ENCODE measurements around the gene UGT1A4. TPM values are rescaled to one million over a fixed set of nuclear protein-coding genes. Genes with fewer than 3 reads are reported as not detected.

Gene UGT1A4
- total RNA-seq, 1 experiment from 2014 or later, result not detected

- BruUV-seq (replicated peaks), result no TSS peak
- DNase-seq (ENCODE audit: unreplicated experiment), result no peak
- intact Hi-C loops (cut with micrococcal nuclease), result no loop called here
- peaks cover 11% of the 10 kb centered on the region for H3K4me1 Mint-ChIP-seq (ENCODE audit: insufficient read depth, unreplicated experiment)
- peaks cover 10% of the 10 kb centered on the region for H3K27me3 Mint-ChIP-seq (ENCODE audit: insufficient read depth, unreplicated experiment)
- no peaks in the 10 kb centered on the region for H3K9me3 Mint-ChIP-seq (ENCODE audit: unreplicated experiment)
- no peak overlapping the region for H3K27ac Mint-ChIP-seq (ENCODE audit: low read depth, unreplicated experiment)
- no peaks in the 10 kb centered on the region for H3K36me3 Mint-ChIP-seq (ENCODE audit: insufficient read depth, unreplicated experiment)
- ChIA-PET CTCF (interaction anchor here (0.6 to 0.7 kb wide), 3 partner anchors 79 to 751 kb away, joined by 3 read pairs; no protein-coding TSS in a partner anchor), POLR2A (no interaction called here)
- TF ChIP-seq CTCF (IDR thresholded peaks at IDR 0.05; ENCODE audit: unreplicated experiment), result no peak
- H3K4me3 Mint-ChIP-seq (ENCODE audit: unreplicated experiment), result no peak overlapping the region
Observed at GRCh38 chr2:233796254-233796653, 77.7 kb downstream of the UGT1A4 start.

GRCh38 chr2:233798335-233799086 lies 80.0 kb downstream of the UGT1A4 start:
- no TSS peak for BruUV-seq (replicated peaks)
- CTCF ChIA-PET, result interaction anchor here (0.7 to 1.1 kb wide), 2 partner anchors 40 to 389 kb away, joined by 3 read pairs; no protein-coding TSS in a partner anchor

GRCh38 chr2:233799087-233799665 lies 80.6 kb downstream of the UGT1A4 start:
- no peaks in the 10 kb centered on the region for H3K36me3 Mint-ChIP-seq (ENCODE audit: insufficient read depth, unreplicated experiment)
- no peak for DNase-seq (ENCODE audit: unreplicated experiment)
- CTCF ChIA-PET, result interaction anchor here (1.1 kb wide), 1 partner anchor 41 kb away, joined by 3 read pairs; no protein-coding TSS in a partner anchor
- no TSS peak for BruUV-seq (replicated peaks)
- H3K4me1 Mint-ChIP-seq (ENCODE audit: insufficient read depth, unreplicated experiment), result peaks cover 13% of the 10 kb centered on the region
- H3K27ac Mint-ChIP-seq (ENCODE audit: low read depth, unreplicated experiment), result no peak overlapping the region
- POLR2A ChIA-PET, result no interaction called here
- no peak overlapping the region for H3K4me3 Mint-ChIP-seq (ENCODE audit: unreplicated experiment)
- H3K27me3 Mint-ChIP-seq (ENCODE audit: insufficient read depth, unreplicated experiment), result peaks cover 10% of the 10 kb centered on the region
- no peaks in the 10 kb centered on the region for H3K9me3 Mint-ChIP-seq (ENCODE audit: unreplicated experiment)
- intact Hi-C loops (cut with micrococcal nuclease), result no loop called here
- no peak for TF ChIP-seq CTCF (IDR thresholded peaks at IDR 0.05; ENCODE audit: unreplicated experiment)

More at GRCh38 chr2:233798335-233799086, 80.0 kb downstream of the UGT1A4 start:
- no peak for DNase-seq (ENCODE audit: unreplicated experiment)
- intact Hi-C loops (cut with micrococcal nuclease), result no loop called here
- no peaks in the 10 kb centered on the region for H3K36me3 Mint-ChIP-seq (ENCODE audit: insufficient read depth, unreplicated experiment)
- no peak overlapping the region for H3K27ac Mint-ChIP-seq (ENCODE audit: low read depth, unreplicated experiment)
- H3K4me3 Mint-ChIP-seq (ENCODE audit: unreplicated experiment), result no peak overlapping the region
- TF ChIP-seq CTCF (IDR thresholded peaks at IDR 0.05; ENCODE audit: unreplicated experiment), result no peak
- peaks cover 13% of the 10 kb centered on the region for H3K4me1 Mint-ChIP-seq (ENCODE audit: insufficient read depth, unreplicated experiment)
- peaks cover 10% of the 10 kb centered on the region for H3K27me3 Mint-ChIP-seq (ENCODE audit: insufficient read depth, unreplicated experiment)
- no peaks in the 10 kb centered on the region for H3K9me3 Mint-ChIP-seq (ENCODE audit: unreplicated experiment)
- POLR2A ChIA-PET, result no interaction called here

GRCh38 chr2:233799716-233800115 lies 81.2 kb downstream of the UGT1A4 start:
- POLR2A ChIA-PET, result no interaction called here
- Mint-ChIP-seq H3K27ac (ENCODE audit: low read depth, unreplicated experiment) (no peak overlapping the region), H3K9me3 (ENCODE audit: unreplicated experiment) (no peaks in the 10 kb centered on the region), H3K27me3 (ENCODE audit: insufficient read depth, unreplicated experiment) (peaks cover 10% of the 10 kb centered on the region), H3K4me3 (ENCODE audit: unreplicated experiment) (no peak overlapping the region), H3K4me1 (ENCODE audit: insufficient read depth, unreplicated experiment) (peaks cover 13% of the 10 kb centered on the region), H3K36me3 (ENCODE audit: insufficient read depth, unreplicated experiment) (no peaks in the 10 kb centered on the region)
- no peak for TF ChIP-seq CTCF (IDR thresholded peaks at IDR 0.05; ENCODE audit: unreplicated experiment)
- no peak for DNase-seq (ENCODE audit: unreplicated experiment)
- intact Hi-C loops (cut with micrococcal nuclease), result no loop called here
- no TSS peak for BruUV-seq (replicated peaks)
- CTCF ChIA-PET, result no interaction called here

All from MCF 10A (cell line).